Smooth muscle cell of bladder (primary cell): Measurements from ENCODE around the gene LEF1. TPM values are rescaled to one million over a fixed set of nuclear protein-coding genes. Genes with fewer than 3 reads are reported as not detected.

Experiments
- total RNA-seq: library from RNA; depleted of rRNA; stranded (reverse); fragments of >200 nt; gene quantifications from 2 replicates; pipeline ENCODE4 v1.2.3, GENCODE V29; 2014

LEF1 gene
- total RNA-seq = 0.14 TPM in 1 of 2 replicates, not detected in the other

DNA sequence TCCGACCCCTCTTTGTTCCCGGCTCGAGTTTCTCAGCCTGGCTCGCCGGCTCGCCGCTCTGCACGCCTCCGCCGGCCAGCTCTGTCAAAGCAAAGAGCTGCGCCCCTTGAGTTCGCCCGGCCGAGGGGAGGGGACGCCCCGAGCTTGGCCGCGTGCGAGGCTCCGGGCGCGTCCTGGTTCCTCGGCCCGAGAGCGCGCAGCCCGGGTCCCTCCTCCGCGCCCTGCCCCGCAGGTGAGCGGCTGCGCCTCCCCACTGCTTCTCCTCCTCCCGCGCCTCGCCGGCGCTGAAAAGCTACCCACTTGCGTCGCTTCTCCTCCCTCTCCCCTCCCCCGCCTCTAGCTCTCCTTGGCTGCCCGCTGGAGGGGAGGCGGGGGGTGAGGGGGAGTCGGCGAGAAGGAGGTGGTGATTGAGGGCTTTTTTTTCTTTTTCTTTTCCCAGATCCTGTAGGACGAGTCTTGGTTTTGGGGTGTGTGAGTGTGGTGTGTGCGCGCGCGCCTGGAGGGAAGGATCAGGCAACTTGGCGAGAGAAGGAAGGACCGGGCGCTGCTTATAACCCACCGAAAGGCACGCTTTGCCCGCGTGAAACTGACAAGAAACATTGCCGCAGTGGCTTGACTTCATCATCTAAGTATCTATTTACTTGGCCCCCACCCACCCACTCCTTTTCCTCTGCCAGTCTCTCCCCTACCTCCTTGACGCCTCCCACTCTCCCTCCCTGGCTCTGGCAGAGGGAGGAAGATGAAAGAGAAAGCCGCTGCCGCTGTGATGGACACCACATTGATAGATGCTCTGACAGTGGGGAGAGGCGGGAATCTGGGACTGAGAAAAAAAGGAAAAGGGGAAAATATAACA, at the start of gene LEF1:
Gene LEF1 (minus strand): TSS at position 262 of the 853 bp plus-strand sequence. CDS start 1,165 bp downstream, outside the sequence.

Other genes starting within 250 kb of the LEF1 start
- gene CYP2U1, start 237.4 kb downstream of the LEF1 start, total RNA-seq = 11.2 and 22.3 TPM in 2 replicates
- 4.7 and 6.1 TPM in 2 replicates for gene HADH, start 179.0 kb downstream of the LEF1 start, total RNA-seq